ENCODE data around the gene AQP1. TPM values are rescaled to one million over a fixed set of nuclear protein-coding genes. Genes with fewer than 3 reads are reported as not detected.

The AQP1 gene
- total RNA-seq, 2 experiments from 2014 or later = 0.36 to 0.62 TPM

- Mint-ChIP-seq H3K4me3 (no peak overlapping the region), H3K27me3 (peaks cover 2% of the 10 kb centered on the region), H3K27ac (no peak overlapping the region), H3K4me1 (ENCODE audit: low read depth) (no peaks in the 10 kb centered on the region), H3K36me3 (no peaks in the 10 kb centered on the region), H3K9me3 (peaks cover 14% of the 10 kb centered on the region)
- ChIA-PET POLR2A (no interaction called here), CTCF (interaction anchor here (4.3 kb wide), 1 partner anchor 11 kb away, joined by 23 read pairs; no protein-coding TSS in a partner anchor)
- intact Hi-C loops (cut with micrococcal nuclease) = no loop called here
- no peak for DNase-seq
These were observed 16.7 kb downstream of the AQP1 start for GRCh38 chr7:30928254-30928872.

DNA sequence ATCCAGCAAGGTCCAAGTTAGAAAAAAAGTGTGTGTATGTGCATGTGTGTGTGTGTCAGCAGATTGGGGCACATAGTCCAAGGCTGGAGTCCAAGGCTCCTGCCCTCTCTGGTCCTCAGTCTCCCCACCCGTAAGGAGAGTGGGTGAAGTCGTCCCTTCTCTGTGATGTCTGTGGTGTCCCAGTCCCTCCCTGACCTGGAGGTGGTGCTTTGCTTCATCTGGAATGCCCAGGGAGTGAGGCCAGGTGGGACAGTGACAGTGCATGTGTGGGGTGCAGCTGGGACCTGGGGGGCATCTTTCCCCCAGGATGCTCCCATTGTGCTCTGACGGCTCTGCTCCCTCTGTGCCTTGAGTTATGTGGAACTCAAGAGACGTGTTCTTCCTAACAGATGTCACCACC is 18.0 kb downstream of the AQP1 start:
- intact Hi-C loops (cut with micrococcal nuclease) = no loop called here
- H3K27ac Mint-ChIP-seq = no peak overlapping the region

DNA sequence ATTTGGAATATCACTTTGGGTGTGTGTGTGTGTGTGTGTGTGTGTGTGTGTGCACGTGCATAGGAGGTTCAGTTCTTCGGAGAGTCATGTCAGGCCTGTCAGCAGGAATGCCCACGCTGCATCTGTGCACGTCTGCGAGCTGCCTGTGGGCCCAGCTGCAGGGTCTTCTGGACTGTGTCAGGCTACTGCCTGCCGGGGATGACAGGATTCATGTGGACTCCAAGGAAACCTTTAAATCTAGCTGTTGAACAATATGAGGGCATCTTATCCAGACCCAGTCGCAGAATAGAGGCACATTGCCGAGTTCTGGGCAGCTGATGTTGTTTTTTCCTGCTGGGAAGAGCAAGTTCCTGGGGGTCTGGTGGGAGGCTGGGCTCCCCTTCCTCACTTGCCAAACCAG is 19.0 kb downstream of the AQP1 start:
- ChIA-PET CTCF (interaction anchor here (0.9 to 4.3 kb wide), 3 partner anchors 9 to 53 kb away, joined by 3 to 23 read pairs (median 6); no protein-coding TSS in a partner anchor), POLR2A (no interaction called here)
- Mint-ChIP-seq H3K4me3 (no peak overlapping the region), H3K4me1 (ENCODE audit: low read depth) (no peaks in the 10 kb centered on the region), H3K9me3 (peaks cover 14% of the 10 kb centered on the region), H3K36me3 (no peaks in the 10 kb centered on the region), H3K27me3 (peaks cover 4% of the 10 kb centered on the region), H3K27ac (no peak overlapping the region)
- DNase-seq = peak; percentile 5
- intact Hi-C loops (cut with micrococcal nuclease) = no loop called here

More for the DNA sequence above, 18.0 kb downstream of the AQP1 start:
- no peak for DNase-seq
- peaks cover 14% of the 10 kb centered on the region for H3K9me3 Mint-ChIP-seq
- no peaks in the 10 kb centered on the region for H3K36me3 Mint-ChIP-seq
- CTCF ChIA-PET = interaction anchor here (0.9 to 4.3 kb wide), 3 partner anchors 9 to 204 kb away, joined by 3 to 23 read pairs (median 6); no protein-coding TSS in a partner anchor
- POLR2A ChIA-PET = interaction anchor here (0.6 kb wide), 1 partner anchor 9 kb away, joined by 3 read pairs; no protein-coding TSS in a partner anchor
- H3K4me1 Mint-ChIP-seq (ENCODE audit: low read depth) = no peaks in the 10 kb centered on the region
- H3K27me3 Mint-ChIP-seq = peaks cover 2% of the 10 kb centered on the region
- H3K4me3 Mint-ChIP-seq = no peak overlapping the region

DNA sequence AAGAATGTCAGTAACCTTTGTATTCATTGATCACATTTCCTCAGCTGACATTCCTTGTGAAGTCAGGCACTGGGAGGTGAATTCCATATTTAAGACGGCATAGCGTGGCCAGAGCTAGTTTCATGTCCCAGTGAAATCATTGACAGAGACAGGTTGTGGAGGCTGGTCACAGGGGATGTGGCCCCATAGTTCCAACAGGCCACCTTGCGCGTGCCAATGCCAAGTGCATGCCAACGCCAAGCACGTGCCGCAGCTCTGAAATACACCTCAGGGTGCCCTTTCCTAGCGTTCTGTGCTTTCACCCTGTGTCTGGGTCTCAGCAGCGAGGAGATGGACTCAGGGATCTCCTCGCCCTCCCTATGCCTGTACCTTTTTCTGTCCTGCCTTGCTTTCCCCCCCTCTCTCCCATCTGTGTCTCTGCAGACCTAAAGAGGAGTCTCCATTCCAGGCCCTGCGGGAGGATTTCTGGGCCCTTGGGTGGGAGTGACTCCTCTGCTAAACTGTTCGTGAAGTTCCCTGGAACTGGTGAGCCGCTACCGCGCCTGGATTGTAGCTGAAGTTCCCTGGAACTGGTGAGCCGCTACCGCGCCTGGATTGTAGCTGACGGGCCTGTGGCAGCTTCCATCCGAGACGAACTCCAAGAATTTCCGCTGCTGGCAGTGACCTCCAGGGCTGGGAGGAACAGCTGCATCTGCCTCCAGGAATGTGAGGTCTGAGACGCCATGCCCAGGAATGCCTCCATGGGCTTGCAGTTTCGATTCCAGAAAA is 19.7 kb downstream of the AQP1 start:
- no peak overlapping the region for H3K27ac Mint-ChIP-seq
- ChIA-PET CTCF (interaction anchor here (2.1 to 4.3 kb wide), 2 partner anchors 8 to 52 kb away, joined by 6 to 23 read pairs; no protein-coding TSS in a partner anchor), POLR2A (no interaction called here)
- H3K36me3 Mint-ChIP-seq = no peaks in the 10 kb centered on the region
- no peaks in the 10 kb centered on the region for H3K4me1 Mint-ChIP-seq (ENCODE audit: low read depth)
- no peak overlapping the region for H3K4me3 Mint-ChIP-seq
- peaks cover 4% of the 10 kb centered on the region for H3K27me3 Mint-ChIP-seq
- H3K9me3 Mint-ChIP-seq = peaks cover 14% of the 10 kb centered on the region
- peak; percentile 3 for DNase-seq
- intact Hi-C loops (cut with micrococcal nuclease) = no loop called here

DNA sequence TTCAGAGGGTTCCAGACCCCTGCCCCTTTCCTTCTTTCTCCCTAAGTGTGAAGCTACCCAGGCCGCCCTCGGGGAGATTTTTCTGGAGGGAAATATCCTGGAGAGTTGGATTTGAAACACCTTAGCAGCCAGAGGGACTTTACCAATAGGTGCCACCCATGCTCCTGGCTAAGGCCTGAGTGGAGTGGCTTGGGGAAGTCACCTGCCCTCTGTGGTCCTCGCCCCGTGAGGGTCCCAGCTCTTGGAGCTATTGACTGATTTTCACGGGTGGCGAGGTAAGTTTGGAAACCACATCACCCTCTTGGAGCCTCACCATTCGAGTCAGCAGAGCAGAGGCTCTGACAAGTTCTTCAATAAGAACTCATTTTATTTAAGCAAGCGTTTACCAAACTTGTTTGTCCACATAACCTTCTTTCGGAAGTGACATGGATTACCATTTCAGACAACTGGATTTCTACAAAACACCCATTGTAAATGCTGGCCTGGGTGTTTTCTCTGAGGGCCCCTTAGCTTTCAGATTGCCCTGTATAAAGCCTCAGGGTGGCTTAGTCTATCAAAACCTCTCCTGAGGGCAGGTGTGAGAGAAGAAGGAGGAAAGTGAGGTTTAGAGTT is 20.4 kb downstream of the AQP1 start:
- CTCF ChIA-PET = no interaction called here
- intact Hi-C loops (cut with micrococcal nuclease) = no loop called here

GRCh38 chr7:30932562-30932961 is 20.9 kb downstream of the AQP1 start:
- Mint-ChIP-seq H3K4me3 (no peak overlapping the region), H3K27ac (no peak overlapping the region), H3K9me3 (peaks cover 2% of the 10 kb centered on the region), H3K4me1 (ENCODE audit: low read depth) (no peaks in the 10 kb centered on the region), H3K27me3 (peaks cover 6% of the 10 kb centered on the region), H3K36me3 (no peaks in the 10 kb centered on the region)
- intact Hi-C loops (cut with micrococcal nuclease) = no loop called here
- no peak for DNase-seq
- ChIA-PET POLR2A (no interaction called here), CTCF (no interaction called here)

More for the DNA sequence above, 20.4 kb downstream of the AQP1 start:
- H3K36me3 Mint-ChIP-seq = no peaks in the 10 kb centered on the region
- H3K27me3 Mint-ChIP-seq = peaks cover 4% of the 10 kb centered on the region
- H3K27ac Mint-ChIP-seq = no peak overlapping the region
- no peaks in the 10 kb centered on the region for H3K4me1 Mint-ChIP-seq (ENCODE audit: low read depth)
- DNase-seq = no peak
- peaks cover 7% of the 10 kb centered on the region for H3K9me3 Mint-ChIP-seq
- no peak overlapping the region for H3K4me3 Mint-ChIP-seq
- POLR2A ChIA-PET = no interaction called here

DNA sequence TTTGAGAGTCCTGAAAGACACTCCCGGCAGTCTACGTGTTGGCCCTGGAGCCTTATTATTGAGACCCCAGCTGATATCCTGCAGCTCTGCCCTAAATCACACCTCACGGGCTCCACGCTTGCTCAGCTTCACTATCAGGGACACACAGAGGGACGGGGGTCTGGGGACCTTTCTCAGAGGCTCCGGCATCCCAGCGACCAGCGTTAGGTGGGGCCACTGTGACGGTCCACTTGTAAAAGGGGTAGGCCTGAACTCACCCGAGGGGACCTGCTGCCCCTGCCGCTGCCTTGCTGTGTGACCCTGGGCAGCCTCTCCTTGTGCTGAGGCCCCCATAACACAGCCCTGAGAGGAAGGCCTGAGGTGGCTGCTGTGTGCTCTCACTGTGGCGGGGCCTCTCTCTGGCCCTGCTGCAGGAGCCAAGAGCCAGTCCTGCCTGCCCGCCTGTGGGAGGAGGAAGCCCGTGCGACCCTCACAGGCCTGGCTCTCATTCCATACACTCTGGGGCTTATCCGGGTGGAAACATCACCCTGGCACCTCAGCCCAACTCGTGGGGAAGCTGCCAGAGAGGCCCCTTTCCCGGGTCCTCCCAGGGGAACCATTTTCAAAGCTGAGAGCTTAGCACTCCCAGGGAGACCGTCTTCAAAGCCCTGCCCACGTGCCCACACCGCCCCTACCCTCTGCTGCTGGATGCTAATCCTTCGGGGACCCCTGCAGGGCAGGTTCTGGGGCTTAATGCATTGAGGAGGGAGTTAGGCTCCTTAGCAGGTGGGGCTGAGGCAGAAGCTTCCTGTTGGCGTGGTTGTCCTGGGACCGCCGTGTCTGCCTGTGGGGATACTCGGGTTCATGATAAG is 21.7 kb downstream of the AQP1 start:
- intact Hi-C loops (cut with micrococcal nuclease) = no loop called here
- ChIA-PET POLR2A (no interaction called here), CTCF (no interaction called here)

GRCh38 chr7:30934225-30934624 is 22.6 kb downstream of the AQP1 start:
- no peaks in the 10 kb centered on the region for H3K4me1 Mint-ChIP-seq (ENCODE audit: low read depth)
- intact Hi-C loops (cut with micrococcal nuclease) = no loop called here
- H3K27ac Mint-ChIP-seq = no peak overlapping the region
- ChIA-PET POLR2A (no interaction called here), CTCF (interaction anchor here (1.2 kb wide), 1 partner anchor 200 kb away, joined by 3 read pairs; no protein-coding TSS in a partner anchor)
- no peak for DNase-seq
- no peak overlapping the region for H3K4me3 Mint-ChIP-seq
- H3K27me3 Mint-ChIP-seq = peaks cover 6% of the 10 kb centered on the region
- no peaks in the 10 kb centered on the region for H3K36me3 Mint-ChIP-seq
- no peaks in the 10 kb centered on the region for H3K9me3 Mint-ChIP-seq

More for the DNA sequence above, 21.7 kb downstream of the AQP1 start:
- Mint-ChIP-seq H3K27me3 (peaks cover 6% of the 10 kb centered on the region), H3K9me3 (no peaks in the 10 kb centered on the region), H3K27ac (no peak overlapping the region), H3K4me3 (no peak overlapping the region), H3K36me3 (no peaks in the 10 kb centered on the region), H3K4me1 (ENCODE audit: low read depth) (no peaks in the 10 kb centered on the region)
- no peak for DNase-seq

DNA sequence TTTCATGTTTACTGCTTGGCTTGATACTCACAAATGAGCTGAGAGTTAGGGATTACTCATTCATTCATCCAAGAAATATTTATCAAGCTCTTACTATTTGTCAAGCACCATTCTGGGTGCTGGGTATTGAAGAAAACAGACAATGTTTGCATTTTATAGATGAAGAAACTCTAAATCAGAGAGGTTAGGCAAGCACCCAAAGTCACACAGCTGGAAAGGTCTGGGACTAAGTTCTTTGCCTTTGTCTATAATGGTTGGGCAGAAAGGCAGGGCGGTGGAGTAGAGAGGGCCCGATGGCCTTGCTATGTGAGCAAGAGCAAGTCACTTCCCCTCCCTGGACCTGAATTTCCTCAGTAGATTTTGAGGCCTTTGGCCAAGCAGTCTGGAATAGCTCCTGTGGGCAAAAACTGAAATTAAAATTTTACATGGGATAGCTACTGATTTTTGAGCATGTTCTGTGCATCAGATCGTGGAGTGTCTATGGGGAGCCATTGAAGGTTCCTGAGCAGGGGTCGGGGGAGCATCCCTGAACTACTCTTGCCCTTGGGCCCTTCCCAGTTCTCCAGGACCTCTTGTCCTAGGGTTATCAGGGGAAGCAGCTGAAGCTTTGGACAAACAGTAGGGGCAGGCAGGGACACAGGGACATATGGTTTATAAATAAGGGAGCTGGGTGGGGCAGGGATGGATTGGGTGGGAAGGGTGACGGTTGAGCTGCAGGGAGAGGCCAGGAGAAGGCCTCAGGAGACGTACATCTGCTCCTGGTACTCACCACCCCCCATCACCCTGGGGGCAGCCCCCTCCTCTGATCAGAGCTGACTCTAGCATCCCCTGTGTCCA is 23.3 kb downstream of the AQP1 start:
- intact Hi-C loops (cut with micrococcal nuclease) = no loop called here
- Mint-ChIP-seq H3K9me3 (no peaks in the 10 kb centered on the region), H3K27ac (no peak overlapping the region), H3K4me1 (ENCODE audit: low read depth) (no peaks in the 10 kb centered on the region), H3K27me3 (peaks cover 8% of the 10 kb centered on the region), H3K36me3 (no peaks in the 10 kb centered on the region), H3K4me3 (no peak overlapping the region)
- no peak for DNase-seq
- POLR2A ChIA-PET = no interaction called here
- CTCF ChIA-PET = interaction anchor here (0.6 to 1.3 kb wide), 3 partner anchors 11 to 200 kb away, joined by 3 read pairs; no protein-coding TSS in a partner anchor

DNA sequence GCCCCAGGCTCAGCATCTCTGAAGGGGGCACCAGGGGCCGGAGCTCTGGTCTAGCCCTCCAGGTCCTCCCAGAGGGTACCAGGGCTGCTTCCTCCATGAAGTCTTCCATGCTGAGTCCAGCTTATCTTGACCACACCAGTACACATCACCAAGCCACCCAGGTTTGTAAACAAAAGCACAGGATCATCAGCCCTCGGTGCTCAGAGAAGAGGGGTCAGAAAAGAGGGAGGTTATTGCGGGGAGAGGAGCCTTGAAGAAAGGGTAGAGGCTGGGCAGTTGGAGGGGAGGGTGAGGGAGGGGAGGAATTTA is 23.9 kb downstream of the AQP1 start:
- no peaks in the 10 kb centered on the region for H3K4me1 Mint-ChIP-seq (ENCODE audit: low read depth)
- ChIA-PET POLR2A (no interaction called here), CTCF (interaction anchor here (0.6 to 1.3 kb wide), 3 partner anchors 11 to 187 kb away, joined by 3 to 4 read pairs (median 3); no protein-coding TSS in a partner anchor)
- DNase-seq = no peak
- intact Hi-C loops (cut with micrococcal nuclease) = no loop called here
- H3K36me3 Mint-ChIP-seq = no peaks in the 10 kb centered on the region
- H3K27me3 Mint-ChIP-seq = peaks cover 10% of the 10 kb centered on the region
- H3K4me3 Mint-ChIP-seq = no peak overlapping the region
- no peak overlapping the region for H3K27ac Mint-ChIP-seq
- H3K9me3 Mint-ChIP-seq = no peaks in the 10 kb centered on the region

DNA sequence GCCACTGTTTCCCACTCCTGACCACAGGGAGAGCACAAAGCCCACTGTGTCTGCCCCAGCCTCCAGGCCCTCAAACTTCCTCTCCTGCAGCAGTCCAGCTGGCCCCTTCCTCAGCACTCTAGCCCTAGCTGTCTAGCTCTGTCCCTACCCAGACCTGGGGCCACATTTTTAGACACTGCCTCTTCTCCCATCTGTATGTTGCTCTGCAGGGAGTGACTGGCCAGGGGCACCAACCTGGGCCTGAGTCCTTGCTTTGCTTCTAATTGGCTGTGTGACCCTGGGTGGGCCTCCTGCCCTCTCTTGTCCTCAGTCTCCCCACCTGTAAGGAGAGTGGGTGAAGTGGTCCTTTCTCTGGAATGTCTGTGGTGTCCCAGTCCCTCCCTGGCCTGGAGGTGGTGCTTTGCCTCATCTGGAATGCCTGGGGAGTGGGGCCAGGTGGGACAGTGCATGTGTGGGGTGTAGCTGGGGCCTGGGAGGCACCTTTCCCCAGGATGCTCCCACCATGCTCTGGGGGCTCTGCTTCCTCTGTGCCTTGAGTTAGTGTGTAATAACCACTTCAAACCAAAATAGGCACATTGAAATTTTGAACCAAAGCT is 25.1 kb downstream of the AQP1 start:
- intact Hi-C loops (cut with micrococcal nuclease) = no loop called here

More for the DNA sequence above, 25.1 kb downstream of the AQP1 start:
- no peak for DNase-seq
- H3K36me3 Mint-ChIP-seq = no peaks in the 10 kb centered on the region
- no peak overlapping the region for H3K4me3 Mint-ChIP-seq
- no peaks in the 10 kb centered on the region for H3K4me1 Mint-ChIP-seq (ENCODE audit: low read depth)
- H3K27ac Mint-ChIP-seq = no peak overlapping the region
- CTCF ChIA-PET = interaction anchor here (1.0 to 1.5 kb wide), 2 partner anchors 186 kb away, joined by 3 to 4 read pairs; no protein-coding TSS in a partner anchor
- POLR2A ChIA-PET = no interaction called here
- peaks cover 11% of the 10 kb centered on the region for H3K27me3 Mint-ChIP-seq
- no peaks in the 10 kb centered on the region for H3K9me3 Mint-ChIP-seq

All from activated CD4-positive, alpha-beta memory T cell treated with anti-CD3 and anti-CD28 coated beads for 36 hours (primary cell).